OCI-LY7 (cell line): Measurements from ENCODE around the gene EYA2.

Experiments used
- CTCF ChIP-seq: fragments of 200-600 bp; sonication (generic); conservative IDR thresholded peaks from 2 replicates; pipeline ENCODE4 v1.5.1; 2014; ENCODE audit warnings: mild to moderate bottlenecking, antibody characterized with exemption, low read length, moderate library complexity, mixed read lengths
- EZH2phosphoT487 ChIP-seq: fragments of 200-600 bp; sonication (generic); IDR thresholded peaks from 2 replicates; pipeline ENCODE4 v1.6.1; 2018; ENCODE audit warnings: low read depth, borderline replicate concordance, mild to moderate bottlenecking, mixed run types, antibody characterized with exemption, low read length, moderate library complexity, mixed read lengths

- TF ChIP-seq CTCF = no peak
- no peak for TF ChIP-seq EZH2phosphoT487
Measured at GRCh38 chr20:47233333-47234188, 338.9 kb downstream of the EYA2 start.
